Liver (tissue), 9 donors: Measurements from ENCODE around the gene RNASEH2A. TPM values are rescaled to one million over a fixed set of nuclear protein-coding genes. Genes with fewer than 3 reads are reported as not detected.

Source experiments
- DNase-seq: peaks from one replicate; pipeline ENCODE4 v3.0.0-alpha.2; 2017; ENCODE audit warnings: low spot score
- H3K27ac ChIP-seq, 2 donors: one replicate each; pipeline ENCODE4 v1.7.0; 2013; ENCODE audit warnings: inconsistent platforms in 2 of 2, low read length in 2 of 2, control low read depth in 1 of 2, low read depth in 1 of 2, mild to moderate bottlenecking in 1 of 2
- H3K27me3 ChIP-seq, 4 donors: one replicate each; pipeline versions ENCODE4 v1.6.1 to v1.7.0; 2013; ENCODE audit warnings: low read length in 3 of 4, inconsistent platforms in 1 of 4, mild to moderate bottlenecking in 1 of 4, moderate library complexity in 1 of 4; ENCODE audit not compliant: control insufficient read depth in 4 of 4, insufficient read depth in 4 of 4
- H3K36me3 ChIP-seq, 4 donors: one replicate each; pipeline versions ENCODE4 v1.6.1 to v1.7.0; 2013; ENCODE audit warnings: low read length in 3 of 4, mild to moderate bottlenecking in 3 of 4, low read depth in 1 of 4, moderate library complexity in 1 of 4; ENCODE audit not compliant: control insufficient read depth in 4 of 4, insufficient read depth in 3 of 4
- H3K4me1 ChIP-seq, 4 donors: one replicate each; pipeline versions ENCODE4 v1.6.1 to v1.7.0; 2013; ENCODE audit warnings: low read length in 3 of 4, mild to moderate bottlenecking in 3 of 4, moderate library complexity in 1 of 4; ENCODE audit not compliant: control insufficient read depth in 4 of 4, insufficient read depth in 4 of 4
- H3K4me3 ChIP-seq, 3 donors: one replicate each; pipeline versions ENCODE4 v1.6.1 to v1.7.0; 2013; ENCODE audit warnings: low read length in 3 of 3, control low read depth in 1 of 3, low read depth in 1 of 3, mild to moderate bottlenecking in 1 of 3
- H3K9ac ChIP-seq, 2 donors: one replicate each; pipeline ENCODE4 v1.7.0; 2013; ENCODE audit warnings: low read length in 2 of 2, mild to moderate bottlenecking in 2 of 2, moderate library complexity in 2 of 2, control low read depth in 1 of 2, low read depth in 1 of 2
- H3K9me3 ChIP-seq, 4 donors: one replicate each; pipeline versions ENCODE4 v1.6.1 to v1.7.0; 2013; ENCODE audit warnings: low read length in 3 of 4; ENCODE audit not compliant: control insufficient read depth in 4 of 4
- EGR1 ChIP-seq, 2 donors: IDR thresholded peaks; 2 replicates each; pipeline ENCODE4 v1.6.1; 2016 to 2018; ENCODE audit warnings: antibody characterized with exemption in 2 of 2, low read depth in 2 of 2
- FOXA1 ChIP-seq: IDR thresholded peaks from 2 replicates; pipeline ENCODE4 v1.6.1; 2016; ENCODE audit warnings: antibody characterized with exemption
- FOXA2 ChIP-seq: IDR thresholded peaks from 2 replicates; pipeline ENCODE4 v1.6.1; 2016; ENCODE audit warnings: antibody characterized with exemption
- GABPA ChIP-seq, 2 donors: IDR thresholded peaks in 1 of 2; conservative IDR thresholded peaks in 1 of 2; 2 replicates each; pipeline ENCODE4 v1.6.1; 2016; ENCODE audit warnings: antibody characterized with exemption in 2 of 2, mild to moderate bottlenecking in 1 of 2, moderate library complexity in 1 of 2
- HNF4G ChIP-seq: IDR thresholded peaks from 2 replicates; pipeline ENCODE4 v1.6.1; 2016; ENCODE audit warnings: antibody characterized with exemption
- NR2F2 ChIP-seq: IDR thresholded peaks from 2 replicates; pipeline ENCODE4 v1.6.1; 2016; ENCODE audit warnings: antibody characterized with exemption
- RXRA ChIP-seq, 2 donors: IDR thresholded peaks; 2 replicates each; pipeline ENCODE4 v1.6.1; 2017 to 2018; ENCODE audit warnings: antibody characterized with exemption in 2 of 2, mild to moderate bottlenecking in 1 of 2
- TAF1 ChIP-seq: conservative IDR thresholded peaks from 2 replicates; pipeline ENCODE4 v1.6.1; 2016; ENCODE audit warnings: antibody characterized with exemption, mild to moderate bottlenecking
- YY1 ChIP-seq: IDR thresholded peaks from 2 replicates; pipeline ENCODE4 v1.6.1; 2016; ENCODE audit warnings: antibody characterized with exemption, mild to moderate bottlenecking
- WGBS: extraction: QIAGEN DNeasy Blood & Tissue Kit; methylation state at CpG from one replicate; pipeline ENCODE4 v1.1.7; 2013; 5-methylcytosine and 5-hydroxymethylcytosine counted together
- polyA plus RNA-seq, 2 donors: library from polyadenylated mRNA; stranded (reverse) in 1 of 2; unstranded in 1 of 2; fragments of 200-250 nt in 1 of 2; fragments of >200 nt in 1 of 2; fragmentation: Nextera tagmentation in 1 of 2; extraction: Ambion mirVana in 1 of 2; gene quantifications; one replicate each; pipeline versions ENCODE4 v1.2.1 to v1.2.3, GENCODE V29; 2013 to 2015
- total RNA-seq, 2 donors: library from RNA; depleted of rRNA; stranded (reverse); fragments of >200 nt; gene quantifications; one replicate each; pipeline ENCODE4 v1.2.3, GENCODE V29; 2014
- TF ChIP-seq, protein P1 (sequence below): fragments of 150-350 bp; IDR thresholded peaks from 2 replicates; pipeline ENCODE4 v1.5.1; 2017; ENCODE audit warnings: improper control_type of control experiment, low read depth, low read length; ENCODE audit not compliant: missing input control
- TF ChIP-seq, protein P2 (sequence below): IDR thresholded peaks from 2 replicates; pipeline ENCODE4 v1.6.1; 2016; ENCODE audit warnings: antibody characterized with exemption
- TF ChIP-seq, protein P3 (sequence below): IDR thresholded peaks from 2 replicates; pipeline ENCODE4 v1.6.1; 2016; ENCODE audit warnings: antibody characterized with exemption, mild to moderate bottlenecking
- TF ChIP-seq, protein P4 (sequence below): IDR thresholded peaks from 2 replicates; pipeline ENCODE4 v1.6.1; 2016; ENCODE audit warnings: antibody characterized with exemption
- TF ChIP-seq, protein P5 (sequence below): IDR thresholded peaks from 2 replicates; pipeline ENCODE4 v1.6.1; 2016; ENCODE audit warnings: antibody characterized with exemption
- donor health status: healthy.
- donor health status: healthy.
- donor health status: healthy.
- donor health status: healthy.
- donor health status: healthy.

RNASEH2A gene
- total and polyA plus RNA-seq, 4 donors, result 1.8 to 17.5 (median 3.5) TPM

DNA sequence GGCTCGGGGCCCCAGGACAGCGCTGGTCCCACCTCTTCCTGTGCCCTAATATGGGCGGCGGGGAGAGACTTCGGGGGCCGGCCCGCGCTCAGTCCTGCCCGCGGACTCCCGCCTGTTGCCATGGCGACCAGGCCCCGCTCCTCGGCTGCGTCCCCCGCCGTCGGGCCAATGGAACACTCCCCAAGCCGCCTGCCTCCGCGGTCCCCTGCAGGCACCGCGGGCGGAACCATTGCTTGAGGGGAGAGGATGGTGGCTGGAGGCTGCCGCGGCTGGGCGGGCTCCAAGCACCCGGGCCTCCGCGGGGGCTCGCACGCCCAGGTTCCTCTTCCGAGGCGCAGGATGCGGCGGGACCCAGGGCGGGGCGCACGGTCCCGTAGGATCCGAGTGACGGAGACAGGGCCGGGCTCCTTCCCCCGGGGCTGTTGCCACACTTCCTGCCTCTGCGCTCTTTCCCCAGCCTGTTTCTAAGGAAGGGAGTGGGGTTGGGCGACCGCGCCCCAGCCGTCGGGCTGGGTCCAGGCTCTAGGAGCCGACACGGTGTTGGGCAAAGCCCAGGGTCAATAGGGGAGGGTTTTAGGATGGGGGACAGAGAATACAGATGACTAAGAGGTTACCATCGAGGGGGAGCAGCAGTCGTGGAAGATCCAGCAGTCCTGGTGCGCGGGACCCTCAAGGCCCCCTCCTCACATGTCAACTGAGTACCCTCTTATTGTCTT is 16.3 kb upstream of the RNASEH2A start (continued):
- TF ChIP-seq, protein P1, sequence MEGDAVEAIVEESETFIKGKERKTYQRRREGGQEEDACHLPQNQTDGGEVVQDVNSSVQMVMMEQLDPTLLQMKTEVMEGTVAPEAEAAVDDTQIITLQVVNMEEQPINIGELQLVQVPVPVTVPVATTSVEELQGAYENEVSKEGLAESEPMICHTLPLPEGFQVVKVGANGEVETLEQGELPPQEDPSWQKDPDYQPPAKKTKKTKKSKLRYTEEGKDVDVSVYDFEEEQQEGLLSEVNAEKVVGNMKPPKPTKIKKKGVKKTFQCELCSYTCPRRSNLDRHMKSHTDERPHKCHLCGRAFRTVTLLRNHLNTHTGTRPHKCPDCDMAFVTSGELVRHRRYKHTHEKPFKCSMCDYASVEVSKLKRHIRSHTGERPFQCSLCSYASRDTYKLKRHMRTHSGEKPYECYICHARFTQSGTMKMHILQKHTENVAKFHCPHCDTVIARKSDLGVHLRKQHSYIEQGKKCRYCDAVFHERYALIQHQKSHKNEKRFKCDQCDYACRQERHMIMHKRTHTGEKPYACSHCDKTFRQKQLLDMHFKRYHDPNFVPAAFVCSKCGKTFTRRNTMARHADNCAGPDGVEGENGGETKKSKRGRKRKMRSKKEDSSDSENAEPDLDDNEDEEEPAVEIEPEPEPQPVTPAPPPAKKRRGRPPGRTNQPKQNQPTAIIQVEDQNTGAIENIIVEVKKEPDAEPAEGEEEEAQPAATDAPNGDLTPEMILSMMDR, result no peak
- TF ChIP-seq FOXA2 (no peak), EGR1 (IDR thresholded peaks at IDR 0.05; ENCODE audit: low read depth in 2 of 2) (peak; percentile 30 to 38), HNF4G (peak; percentile 21), GABPA (IDR thresholded peaks at IDR 0.05 in 1 of 2, conservative IDR thresholded peaks at IDR 0.05 in 1 of 2) (peak; percentile 60 to 83)
- TF ChIP-seq, protein P2, sequence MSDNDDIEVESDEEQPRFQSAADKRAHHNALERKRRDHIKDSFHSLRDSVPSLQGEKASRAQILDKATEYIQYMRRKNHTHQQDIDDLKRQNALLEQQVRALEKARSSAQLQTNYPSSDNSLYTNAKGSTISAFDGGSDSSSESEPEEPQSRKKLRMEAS, result peak; percentile 47

DNA sequence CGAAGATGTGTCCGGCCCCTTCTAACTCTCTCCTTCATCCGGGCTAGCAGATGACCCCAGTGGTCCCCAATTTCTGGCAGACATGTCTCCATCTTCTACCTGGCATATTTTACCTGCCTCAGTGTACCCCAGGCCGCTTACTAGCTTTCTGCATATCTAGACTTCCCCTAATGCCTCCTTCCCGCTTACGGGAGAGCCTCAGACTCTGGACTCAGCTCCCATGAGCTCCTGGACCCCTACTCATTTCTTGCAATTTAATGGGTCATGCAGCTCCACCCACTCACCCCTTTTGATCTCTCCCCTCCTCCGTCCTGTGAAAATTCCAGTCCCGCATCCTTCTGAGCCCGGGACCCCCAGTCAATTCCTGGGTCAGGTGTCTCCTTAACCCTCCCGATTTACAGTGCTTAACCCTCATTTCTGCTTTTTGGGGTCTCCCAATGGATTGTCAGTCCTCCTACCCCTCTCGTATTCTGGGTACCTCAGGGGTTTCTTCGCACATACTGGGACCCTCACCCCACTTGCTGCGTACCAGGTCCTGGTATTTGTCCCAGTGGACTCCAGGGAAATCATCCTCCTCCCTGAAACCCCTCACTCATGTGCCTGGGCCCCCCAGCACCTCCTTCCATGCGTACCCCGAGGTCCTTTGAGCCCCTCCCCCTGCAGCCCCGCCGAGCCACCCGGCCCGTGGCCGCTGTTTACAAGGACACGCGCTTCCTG is 15.6 kb upstream of the RNASEH2A start:
- TF ChIP-seq RXRA (IDR thresholded peaks at IDR 0.05), result peak; percentile 39 to 47
- peak; percentile 27 for TF ChIP-seq NR2F2
- no peak for TF ChIP-seq TAF1
- TF ChIP-seq, protein P2, result peak; percentile 95
- peak; percentile 97 for TF ChIP-seq FOXA1
- H3K4me3 ChIP-seq, result peak overlapping the region; percentile 58 to 82 (median 62)
- H3K27ac ChIP-seq, result peak overlapping the region; percentile 98 to 99
- no peak for DNase-seq
- peaks cover 4 to 29% (median 21%) of the 10 kb centered on the region in 4 donors for H3K4me1 ChIP-seq
- no peaks in the 10 kb centered on the region for H3K9me3 ChIP-seq
- no peaks in the 10 kb centered on the region for H3K36me3 ChIP-seq
- WGBS, result 1% methylated on average over 22 of the region's 22 CpGs
- no peaks in the 10 kb centered on the region for H3K27me3 ChIP-seq
- H3K9ac ChIP-seq, result peak overlapping the region; percentile 53 to 97

DNA sequence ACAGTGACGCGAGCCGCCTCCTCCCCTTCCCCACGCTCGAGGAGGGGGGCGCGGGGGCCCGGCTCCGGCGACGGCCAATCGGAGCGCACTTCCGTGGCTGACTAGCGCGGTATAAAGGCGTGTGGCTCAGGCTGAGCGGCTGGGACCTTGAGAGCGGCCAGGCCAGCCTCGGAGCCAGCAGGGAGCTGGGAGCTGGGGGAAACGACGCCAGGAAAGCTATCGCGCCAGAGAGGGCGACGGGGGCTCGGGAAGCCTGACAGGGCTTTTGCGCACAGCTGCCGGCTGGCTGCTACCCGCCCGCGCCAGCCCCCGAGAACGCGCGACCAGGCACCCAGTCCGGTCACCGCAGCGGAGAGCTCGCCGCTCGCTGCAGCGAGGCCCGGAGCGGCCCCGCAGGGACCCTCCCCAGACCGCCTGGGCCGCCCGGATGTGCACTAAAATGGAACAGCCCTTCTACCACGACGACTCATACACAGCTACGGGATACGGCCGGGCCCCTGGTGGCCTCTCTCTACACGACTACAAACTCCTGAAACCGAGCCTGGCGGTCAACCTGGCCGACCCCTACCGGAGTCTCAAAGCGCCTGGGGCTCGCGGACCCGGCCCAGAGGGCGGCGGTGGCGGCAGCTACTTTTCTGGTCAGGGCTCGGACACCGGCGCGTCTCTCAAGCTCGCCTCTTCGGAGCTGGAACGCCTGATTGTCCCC is 14.9 kb upstream of the RNASEH2A start, which contains the start of gene JUNB:
Gene JUNB (plus strand): TSS at position 142 of the 706 bp plus-strand sequence. CDS start 286 bp downstream, at position 428.
- Histone ChIP-seq H3K4me1 (peaks cover 3 to 36% (median 26%) of the 10 kb centered on the region in 4 donors), H3K27ac (peak within 1 kb of the TSS; percentile 98 to 99), H3K4me3 (peak within 1 kb of the TSS; percentile 83 to 99 (median 98)), H3K36me3 (no peaks in the 10 kb centered on the region), H3K9me3 (no peaks in the 10 kb centered on the region), H3K9ac (peak within 1 kb of the TSS; percentile 98 to 100), H3K27me3 (no peaks in the 10 kb centered on the region)
- peak; percentile 97 for DNase-seq
- WGBS, result under 1% methylated on average over 73 of the region's 73 CpGs
- TF ChIP-seq, protein P3, sequence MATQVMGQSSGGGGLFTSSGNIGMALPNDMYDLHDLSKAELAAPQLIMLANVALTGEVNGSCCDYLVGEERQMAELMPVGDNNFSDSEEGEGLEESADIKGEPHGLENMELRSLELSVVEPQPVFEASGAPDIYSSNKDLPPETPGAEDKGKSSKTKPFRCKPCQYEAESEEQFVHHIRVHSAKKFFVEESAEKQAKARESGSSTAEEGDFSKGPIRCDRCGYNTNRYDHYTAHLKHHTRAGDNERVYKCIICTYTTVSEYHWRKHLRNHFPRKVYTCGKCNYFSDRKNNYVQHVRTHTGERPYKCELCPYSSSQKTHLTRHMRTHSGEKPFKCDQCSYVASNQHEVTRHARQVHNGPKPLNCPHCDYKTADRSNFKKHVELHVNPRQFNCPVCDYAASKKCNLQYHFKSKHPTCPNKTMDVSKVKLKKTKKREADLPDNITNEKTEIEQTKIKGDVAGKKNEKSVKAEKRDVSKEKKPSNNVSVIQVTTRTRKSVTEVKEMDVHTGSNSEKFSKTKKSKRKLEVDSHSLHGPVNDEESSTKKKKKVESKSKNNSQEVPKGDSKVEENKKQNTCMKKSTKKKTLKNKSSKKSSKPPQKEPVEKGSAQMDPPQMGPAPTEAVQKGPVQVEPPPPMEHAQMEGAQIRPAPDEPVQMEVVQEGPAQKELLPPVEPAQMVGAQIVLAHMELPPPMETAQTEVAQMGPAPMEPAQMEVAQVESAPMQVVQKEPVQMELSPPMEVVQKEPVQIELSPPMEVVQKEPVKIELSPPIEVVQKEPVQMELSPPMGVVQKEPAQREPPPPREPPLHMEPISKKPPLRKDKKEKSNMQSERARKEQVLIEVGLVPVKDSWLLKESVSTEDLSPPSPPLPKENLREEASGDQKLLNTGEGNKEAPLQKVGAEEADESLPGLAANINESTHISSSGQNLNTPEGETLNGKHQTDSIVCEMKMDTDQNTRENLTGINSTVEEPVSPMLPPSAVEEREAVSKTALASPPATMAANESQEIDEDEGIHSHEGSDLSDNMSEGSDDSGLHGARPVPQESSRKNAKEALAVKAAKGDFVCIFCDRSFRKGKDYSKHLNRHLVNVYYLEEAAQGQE, result peak; percentile 96
- TF ChIP-seq FOXA2 (peak; percentile 92), YY1 (peak; percentile 84), EGR1 (IDR thresholded peaks at IDR 0.05; ENCODE audit: low read depth in 2 of 2) (peak; percentile 69 to 86), FOXA1 (no peak), HNF4G (no peak), RXRA (IDR thresholded peaks at IDR 0.05) (no peak), TAF1 (peak; percentile 99), NR2F2 (no peak)
- TF ChIP-seq, protein P4, sequence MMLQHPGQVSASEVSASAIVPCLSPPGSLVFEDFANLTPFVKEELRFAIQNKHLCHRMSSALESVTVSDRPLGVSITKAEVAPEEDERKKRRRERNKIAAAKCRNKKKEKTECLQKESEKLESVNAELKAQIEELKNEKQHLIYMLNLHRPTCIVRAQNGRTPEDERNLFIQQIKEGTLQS, result no peak
- TF ChIP-seq, protein P2, result no peak
- TF ChIP-seq, protein P5, sequence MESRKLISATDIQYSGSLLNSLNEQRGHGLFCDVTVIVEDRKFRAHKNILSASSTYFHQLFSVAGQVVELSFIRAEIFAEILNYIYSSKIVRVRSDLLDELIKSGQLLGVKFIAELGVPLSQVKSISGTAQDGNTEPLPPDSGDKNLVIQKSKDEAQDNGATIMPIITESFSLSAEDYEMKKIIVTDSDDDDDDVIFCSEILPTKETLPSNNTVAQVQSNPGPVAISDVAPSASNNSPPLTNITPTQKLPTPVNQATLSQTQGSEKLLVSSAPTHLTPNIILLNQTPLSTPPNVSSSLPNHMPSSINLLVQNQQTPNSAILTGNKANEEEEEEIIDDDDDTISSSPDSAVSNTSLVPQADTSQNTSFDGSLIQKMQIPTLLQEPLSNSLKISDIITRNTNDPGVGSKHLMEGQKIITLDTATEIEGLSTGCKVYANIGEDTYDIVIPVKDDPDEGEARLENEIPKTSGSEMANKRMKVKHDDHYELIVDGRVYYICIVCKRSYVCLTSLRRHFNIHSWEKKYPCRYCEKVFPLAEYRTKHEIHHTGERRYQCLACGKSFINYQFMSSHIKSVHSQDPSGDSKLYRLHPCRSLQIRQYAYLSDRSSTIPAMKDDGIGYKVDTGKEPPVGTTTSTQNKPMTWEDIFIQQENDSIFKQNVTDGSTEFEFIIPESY, result no peak
- TF ChIP-seq, protein P1, result no peak
